IMR-90 (cell line): ENCODE results near the gene SLC16A8. TPM values are rescaled to one million over a fixed set of nuclear protein-coding genes. Genes with fewer than 3 reads are reported as not detected.

Experiments
- ATAC-seq: fragments of 200-7000 bp; cut with Tn5 transposase; 2 replicates; pipeline ENCODE4 v1.9.1; 2020; ENCODE audit warnings: low read depth, mild to moderate bottlenecking, moderate library complexity
- BruUV-seq: library from RNA; stranded (reverse); fragments of 400-500 nt; replicated peaks from 2 replicates; lab custom pipeline; 2021; lab: Mats Ljungman, UMichigan
- CTCF ChIA-PET: fragments of 300-600 bp; formaldehyde crosslinking; extraction: SDS; loops from one replicate; lab custom pipeline; 2021; ENCODE audit warnings: antibody characterized with exemption; lab: Yijun Ruan, JAX
- POLR2A ChIA-PET: fragments of 300-600 bp; sonication (Branson Sonifier 250); formaldehyde crosslinking; loops from one replicate; lab custom pipeline; 2022; ENCODE audit warnings: antibody characterized with exemption; ENCODE audit not compliant: unreplicated experiment; lab: Charles Lee
- DNase-seq: peaks from one replicate; pipeline ENCODE4 v3.0.0; 2013
- H2AFZ ChIP-seq: replicated peaks from 2 replicates; pipeline ENCODE3; 2013; ENCODE audit warnings: low read length, mild to moderate bottlenecking; ENCODE audit not compliant: poor library complexity
- H2AK5ac ChIP-seq: 2 replicates; pipeline ENCODE4 v1.6.1; 2013; ENCODE audit warnings: low read depth, low read length, inconsistent platforms
- H2AK9ac ChIP-seq: replicated peaks from 2 replicates; pipeline ENCODE3; 2013; ENCODE audit warnings: mild to moderate bottlenecking, low read depth, low read length, moderate library complexity; ENCODE audit not compliant: poor library complexity
- H2BK120ac ChIP-seq: 2 replicates; pipeline ENCODE4 v1.6.1; 2013; ENCODE audit warnings: low read depth, low read length, inconsistent platforms
- H2BK15ac ChIP-seq: 3 replicates; pipeline ENCODE4 v1.6.1; 2013; ENCODE audit warnings: low read depth, low read length, inconsistent platforms
- H2BK20ac ChIP-seq: 2 replicates; pipeline ENCODE4 v1.6.1; 2013; ENCODE audit warnings: low read depth, mild to moderate bottlenecking, inconsistent platforms, low read length, moderate library complexity
- H2BK5ac ChIP-seq: 2 replicates; pipeline ENCODE4 v1.6.1; 2013; ENCODE audit warnings: mild to moderate bottlenecking, low read depth, low read length, inconsistent platforms; ENCODE audit not compliant: poor library complexity, severe bottlenecking
- H3K14ac ChIP-seq: replicated peaks from 2 replicates; pipeline ENCODE4 v1.6.1; 2013; ENCODE audit warnings: low read depth, low read length, inconsistent platforms
- H3K18ac ChIP-seq: 2 replicates; pipeline ENCODE4 v1.6.1; 2013; ENCODE audit warnings: low read depth, low read length, control low read depth
- H3K23ac ChIP-seq: 2 replicates; pipeline ENCODE4 v1.6.1; 2013; ENCODE audit warnings: low read depth, low read length, inconsistent platforms
- H3K27ac ChIP-seq: 2 replicates; pipeline ENCODE4 v1.5.1; 2013; ENCODE audit warnings: mild to moderate bottlenecking, control low read depth, low read length; ENCODE audit not compliant: insufficient read depth
- H3K27me3 ChIP-seq: 2 replicates; pipeline ENCODE4 v1.6.1; 2013; ENCODE audit warnings: low read length; ENCODE audit not compliant: control insufficient read depth, insufficient read depth
- H3K36me3 ChIP-seq: 2 replicates; pipeline ENCODE4 v1.6.1; 2013; ENCODE audit warnings: low read length, mixed read lengths; ENCODE audit not compliant: control insufficient read depth, insufficient read depth
- H3K4ac ChIP-seq: 2 replicates; pipeline ENCODE4 v1.6.1; 2013; ENCODE audit warnings: low read depth, low read length, inconsistent platforms
- H3K4me1 ChIP-seq: 2 replicates; pipeline ENCODE4 v1.6.1; 2013; ENCODE audit warnings: low read length, mixed read lengths; ENCODE audit not compliant: control insufficient read depth, insufficient read depth
- H3K4me2 ChIP-seq: 2 replicates; pipeline ENCODE4 v1.6.1; 2013; ENCODE audit warnings: low read depth, mild to moderate bottlenecking, control low read depth, low read length, moderate library complexity
- H3K4me3 ChIP-seq: 2 replicates; pipeline ENCODE4 v1.5.1; 2013; ENCODE audit warnings: low read depth, mild to moderate bottlenecking, control low read depth, low read length, moderate library complexity; ENCODE audit not compliant: insufficient read depth
- H3K56ac ChIP-seq: 2 replicates; pipeline ENCODE4 v1.6.1; 2013; ENCODE audit warnings: low read length, inconsistent platforms; ENCODE audit not compliant: insufficient read depth; ENCODE audit errors: extremely low read depth
- H3K79me1 ChIP-seq, 2 experiments: 2 replicates each; pipeline ENCODE4 v1.6.1; 2013; ENCODE audit warnings: low read length in 2 of 2, inconsistent platforms in 1 of 2, low read depth in 1 of 2
- H3K9ac ChIP-seq: 2 replicates; pipeline ENCODE4 v1.6.1; 2013; ENCODE audit warnings: low read depth, low read length, control low read depth
- H3K9me1 ChIP-seq: 2 replicates; pipeline ENCODE4 v1.6.1; 2013; ENCODE audit warnings: low read length, inconsistent platforms; ENCODE audit not compliant: insufficient read depth
- H3K9me3 ChIP-seq: 2 replicates; pipeline ENCODE4 v1.6.1; 2013; ENCODE audit warnings: low read length; ENCODE audit not compliant: control insufficient read depth, insufficient read depth
- H4K20me1 ChIP-seq: 2 replicates; pipeline ENCODE4 v1.6.1; 2013; ENCODE audit warnings: low read length, inconsistent platforms; ENCODE audit not compliant: insufficient read depth
- H4K5ac ChIP-seq: 2 replicates; pipeline ENCODE4 v1.6.1; 2013; ENCODE audit warnings: mild to moderate bottlenecking, low read depth, low read length, control low read depth
- H4K8ac ChIP-seq, 2 experiments: 2 replicates each; pipeline ENCODE4 v1.6.1; 2013; ENCODE audit warnings: low read depth in 2 of 2, low read length in 2 of 2, control low read depth in 1 of 2, inconsistent platforms in 1 of 2
- H4K91ac ChIP-seq: 2 replicates; pipeline ENCODE4 v1.6.1; 2013; ENCODE audit warnings: low read depth, low read length, inconsistent platforms; ENCODE audit not compliant: insufficient read depth
- CEBPB ChIP-seq: IDR thresholded peaks from 2 replicates; pipeline ENCODE4 v1.6.1; 2012; ENCODE audit warnings: low read depth, low read length, improper control_type of control experiment
- ELK1 ChIP-seq: fragments of 150-350 bp; IDR thresholded peaks from 2 replicates; pipeline ENCODE4 v1.6.1; 2016; ENCODE audit warnings: low read depth, mild to moderate bottlenecking, low read length, moderate library complexity, borderline replicate concordance
- MAFK ChIP-seq: IDR thresholded peaks from 2 replicates; pipeline ENCODE4 v1.6.1; 2012; ENCODE audit warnings: low read depth, low read length, improper control_type of control experiment
- MAZ ChIP-seq: IDR thresholded peaks from 2 replicates; pipeline ENCODE4 v1.6.1; 2012; ENCODE audit warnings: low read depth, mild to moderate bottlenecking, low read length, improper control_type of control experiment, moderate library complexity, borderline replicate concordance
- MXI1 ChIP-seq: IDR thresholded peaks from 2 replicates; pipeline ENCODE4 v1.6.1; 2012; ENCODE audit warnings: low read depth, mild to moderate bottlenecking, low read length, moderate library complexity, borderline replicate concordance
- NFE2L2 ChIP-seq: fragments of 150-350 bp; IDR thresholded peaks from 2 replicates; pipeline ENCODE4 v1.6.1; 2016; ENCODE audit warnings: low read depth, mild to moderate bottlenecking, low read length
- POLR2A ChIP-seq: IDR thresholded peaks from 2 replicates; pipeline ENCODE4 v1.6.1; 2012; ENCODE audit warnings: mild to moderate bottlenecking, low read depth, low read length
- RAD21 ChIP-seq: IDR thresholded peaks from 2 replicates; pipeline ENCODE4 v1.6.1; 2012; ENCODE audit warnings: low read length, improper control_type of control experiment
- RCOR1 ChIP-seq: IDR thresholded peaks from 2 replicates; pipeline ENCODE4 v1.6.1; 2012; ENCODE audit warnings: mild to moderate bottlenecking, low read length, improper control_type of control experiment; ENCODE audit not compliant: insufficient replicate concordance
- RFX5 ChIP-seq: IDR thresholded peaks from 2 replicates; pipeline ENCODE4 v1.8.0; 2012; ENCODE audit warnings: low read depth, mild to moderate bottlenecking, low read length, moderate library complexity
- SMC3 ChIP-seq: fragments of 150-350 bp; IDR thresholded peaks from 2 replicates; pipeline ENCODE4 v1.6.1; 2016; ENCODE audit warnings: low read depth, mild to moderate bottlenecking, antibody characterized with exemption, low read length, moderate library complexity
- WGBS, 2 experiments: methylation state at CpG; one replicate each; pipeline versions ENCODE4 v1.1.5 to v1.1.7; 2013; ENCODE audit warnings: missing lambda C conversion rate in 2 of 2; ENCODE audit not compliant: insufficient read length in 1 of 2; ENCODE audit errors: extremely low coverage in 2 of 2; 5-methylcytosine and 5-hydroxymethylcytosine counted together
- dilution Hi-C: fragments of 300-500 bp; cut with HindIII; formaldehyde crosslinking; loops from one replicate; pipeline ENCODE4 v1.14.3; 2018; ENCODE audit warnings: low sequenced_read_pairs; ENCODE audit not compliant: unreplicated experiment
- in situ Hi-C: fragments of 300-500 bp; cut with MboI; formaldehyde crosslinking; loops from 3 replicates; pipeline ENCODE4 v1.14.3; 2019; ENCODE audit warnings: low sequenced_read_pairs, inconsistent platforms, mixed read lengths
- intact Hi-C: fragments of 100-400 bp; cut with micrococcal nuclease; formaldehyde crosslinking; loops from 2 replicates; pipeline ENCODE4 v1.10.0; 2022
- polyA plus RNA-seq, 3 experiments: library from polyadenylated mRNA; depleted of rRNA; stranded (reverse); fragments of >200 nt; gene quantifications; 2 replicates each; pipeline ENCODE4 v1.2.3, GENCODE V29; 2012; ENCODE audit warnings: low replicate concordance in 1 of 3
- total RNA-seq: library from RNA; depleted of rRNA; stranded (reverse); fragments of >200 nt; gene quantifications from 2 replicates; pipeline ENCODE4 v1.2.3, GENCODE V29; 2012
- TF ChIP-seq, protein P1 (sequence below): fragments of 150-350 bp; IDR thresholded peaks from 2 replicates; pipeline ENCODE4 v1.6.1; 2017; ENCODE audit warnings: mild to moderate bottlenecking, antibody characterized with exemption, low read length, low read depth

The SLC16A8 gene
- total and polyA plus RNA-seq, 2 of the 4 experiments (the other 2 are of a cell fraction), result not detected

DNA sequence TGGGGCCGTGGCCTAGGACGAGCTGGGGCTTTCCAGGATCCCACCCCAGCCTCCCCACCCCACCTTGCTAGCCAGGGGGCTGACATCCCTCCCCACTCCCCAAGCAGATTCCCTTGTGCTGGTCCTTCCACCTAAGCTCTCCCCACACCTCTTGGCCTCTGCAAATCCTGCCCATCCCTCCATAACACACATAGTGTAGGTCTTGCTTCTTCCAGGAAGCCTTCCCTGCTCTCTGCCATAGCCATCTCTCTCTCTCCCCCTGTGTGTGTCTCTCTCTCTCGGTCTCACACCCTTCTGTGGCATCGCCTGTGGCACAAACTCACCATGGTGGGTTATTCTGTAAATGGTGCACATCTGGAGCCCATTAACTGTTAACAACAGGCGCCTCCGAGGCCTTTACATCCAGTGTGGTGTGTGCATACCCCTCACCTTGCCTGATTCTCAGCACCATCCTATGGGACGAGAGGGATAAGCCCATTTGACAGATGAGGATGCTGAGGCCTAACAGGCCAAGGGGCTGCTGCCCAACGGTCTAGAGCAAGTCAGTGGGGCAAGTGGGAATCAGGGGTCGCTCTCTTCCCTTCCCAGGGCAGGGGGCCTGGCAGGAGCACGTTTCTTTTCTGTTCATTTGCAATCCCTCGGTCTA, 49.0 kb downstream of the SLC16A8 start:
- H4K91ac ChIP-seq, result peak overlapping the region; percentile 99
- peak overlapping the region; percentile 88 for H2AFZ ChIP-seq
- ATAC-seq (peak; percentile 7), DNase-seq (no peak)
- intact Hi-C loops (no loop called here), in situ Hi-C loops (no loop called here), dilution Hi-C loops (no loop called here)
- H3K18ac ChIP-seq, result peak overlapping the region; percentile 97
- ChIA-PET CTCF (interaction anchor here (1.8 kb wide), 1 partner anchor 17 kb away, joined by 4 read pairs; no protein-coding TSS in a partner anchor), POLR2A (no interaction called here)
- H4K5ac ChIP-seq, result peak overlapping the region; percentile 97
- peak overlapping the region; percentile 63 for H3K27ac ChIP-seq
- H4K8ac ChIP-seq, result peak overlapping the region; percentile 93 to 96
- H3K4me3 ChIP-seq, result no peak overlapping the region
- H3K9me3 ChIP-seq, result no peaks in the 10 kb centered on the region
- peak overlapping the region; percentile 63 for H2BK5ac ChIP-seq
- peak overlapping the region; percentile 54 for H3K9ac ChIP-seq
- TF ChIP-seq RCOR1 (no peak), RAD21 (no peak), SMC3 (no peak), CEBPB (no peak), MAFK (no peak), MAZ (no peak), NFE2L2 (no peak), MXI1 (no peak), ELK1 (no peak), RFX5 (no peak), POLR2A (no peak)
- TF ChIP-seq, protein P1, sequence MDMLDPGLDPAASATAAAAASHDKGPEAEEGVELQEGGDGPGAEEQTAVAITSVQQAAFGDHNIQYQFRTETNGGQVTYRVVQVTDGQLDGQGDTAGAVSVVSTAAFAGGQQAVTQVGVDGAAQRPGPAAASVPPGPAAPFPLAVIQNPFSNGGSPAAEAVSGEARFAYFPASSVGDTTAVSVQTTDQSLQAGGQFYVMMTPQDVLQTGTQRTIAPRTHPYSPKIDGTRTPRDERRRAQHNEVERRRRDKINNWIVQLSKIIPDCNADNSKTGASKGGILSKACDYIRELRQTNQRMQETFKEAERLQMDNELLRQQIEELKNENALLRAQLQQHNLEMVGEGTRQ, result no peak
- H3K23ac ChIP-seq, result peak overlapping the region; percentile 62; the same call in 1 of the 2 replicates
- peak overlapping the region; percentile 92 for H2BK20ac ChIP-seq
- peak overlapping the region; percentile 98 for H2BK15ac ChIP-seq
- H3K4ac ChIP-seq, result peak overlapping the region; percentile 100
- H3K27me3 ChIP-seq, result no peaks in the 10 kb centered on the region
- no peak overlapping the region; the same call in 1 of the 2 replicates for H3K56ac ChIP-seq
- peaks cover 6% of the 10 kb centered on the region for H3K9me1 ChIP-seq
- H3K4me2 ChIP-seq, result no peak overlapping the region
- peak overlapping the region; percentile 97 for H2AK5ac ChIP-seq
- H2BK120ac ChIP-seq, result peak overlapping the region; percentile 98
- BruUV-seq, result no TSS peak
- no peaks in the 10 kb centered on the region for H3K36me3 ChIP-seq
- H3K79me1 ChIP-seq, result no peaks in the 10 kb centered on the region; a peak in 1 of 4 replicates
- peaks cover 23% of the 10 kb centered on the region for H3K4me1 ChIP-seq
- WGBS, 2 experiments, result 87% methylated on average over 5 of the region's 11 CpGs; no CpG with 5 or more reads in 1 of the 2 experiments
- peak overlapping the region; percentile 83 for H2AK9ac ChIP-seq
- H3K14ac ChIP-seq, result peak overlapping the region; percentile 99
- H4K20me1 ChIP-seq, result no peaks in the 10 kb centered on the region
